HG03060 (cell line): ENCODE data around the gene SWT1.
A peak's percentile ranks its signal among the peaks of the same experiment; 100 is the strongest.

Experiments used
- ATAC-seq: cut with Tn5 transposase; IDR thresholded peaks from one replicate; pipeline ENCODE4 v1.9.1; 2021; ENCODE audit warnings: low read depth, moderate number of reproducible peaks; ENCODE audit not compliant: unreplicated experiment

The SWT1 gene

GRCh38 chr1:185156854-185157598 lies at the start of gene SWT1, which contains the start of gene TRMT1L:
SWT1 (plus strand) TSS chr1:185157167; CDS start chr1:185160842, 3,675 bp downstream.
TRMT1L (minus strand) TSS chr1:185156953; CDS start chr1:185156712, 241 bp downstream.
- ATAC-seq = peak; percentile 93

GRCh38 chr1:185108321-185108720 lies 48.6 kb upstream of the SWT1 start:
- no peak for ATAC-seq

- ATAC-seq = no peak
Measured at GRCh38 chr1:185110145-185110544, 46.8 kb upstream of the SWT1 start.

- no peak for ATAC-seq
Measured at GRCh38 chr1:185111873-185112272, 45.1 kb upstream of the SWT1 start.

- ATAC-seq = no peak
Measured at GRCh38 chr1:185112356-185112755, 44.6 kb upstream of the SWT1 start.

GRCh38 chr1:185129708-185130107 lies 27.3 kb upstream of the SWT1 start:
- no peak for ATAC-seq

GRCh38 chr1:185132534-185132933 lies 24.4 kb upstream of the SWT1 start:
- ATAC-seq = no peak

GRCh38 chr1:185137896-185138545 lies 18.9 kb upstream of the SWT1 start:
- ATAC-seq = no peak

GRCh38 chr1:185139246-185139645 lies 17.7 kb upstream of the SWT1 start:
- ATAC-seq = no peak

- ATAC-seq = no peak
Measured at GRCh38 chr1:185144233-185144632, 12.7 kb upstream of the SWT1 start.

- ATAC-seq = no peak
Measured at GRCh38 chr1:185151215-185151614, 5.8 kb upstream of the SWT1 start.

- ATAC-seq = no peak
Measured at GRCh38 chr1:185152187-185152767, 4.7 kb upstream of the SWT1 start.

- ATAC-seq = no peak
Measured at GRCh38 chr1:185154912-185155513, 2.0 kb upstream of the SWT1 start.

- ATAC-seq = no peak
Measured at GRCh38 chr1:185155600-185156287, 1.2 kb upstream of the SWT1 start.

GRCh38 chr1:185156288-185156853 lies 596 bp upstream of the SWT1 start:
- ATAC-seq = peak; percentile 9

GRCh38 chr1:185157599-185158412 lies 839 bp downstream of the SWT1 start:
- no peak for ATAC-seq

GRCh38 chr1:185158800-185159199 lies 1.8 kb downstream of the SWT1 start:
- no peak for ATAC-seq

- ATAC-seq = no peak
Measured at GRCh38 chr1:185159966-185160365, 3.0 kb downstream of the SWT1 start.

GRCh38 chr1:185162491-185162890 lies 5.5 kb downstream of the SWT1 start:
- no peak for ATAC-seq
